Aorta (tissue), 5 donors: ENCODE measurements around the gene CEMIP2. TPM values are rescaled to one million over a fixed set of nuclear protein-coding genes. Genes with fewer than 3 reads are reported as not detected.

ENCODE experiments used
- ATAC-seq: fragments of 200-7000 bp; cut with Tn5 transposase; one replicate; pipeline ENCODE4 v1.9.1; 2022; ENCODE audit warnings: moderate library complexity; ENCODE audit not compliant: low FRiP score
- DNase-seq, 2 donors: peaks; one replicate each; pipeline ENCODE4 v3.0.0-alpha.2; 2020
- H3K27ac ChIP-seq, 2 donors: one replicate each; pipeline ENCODE4 v1.5.1; 2013; ENCODE audit warnings: low read length in 2 of 2, mild to moderate bottlenecking in 2 of 2, moderate library complexity in 2 of 2, control low read depth in 1 of 2, inconsistent platforms in 1 of 2, low read depth in 1 of 2
- H3K27me3 ChIP-seq, 2 donors: one replicate each; pipeline ENCODE4 v1.6.1; 2013; ENCODE audit warnings: control low read depth in 1 of 2, low read length in 1 of 2, mild to moderate bottlenecking in 1 of 2, moderate library complexity in 1 of 2; ENCODE audit not compliant: insufficient read depth in 2 of 2, control insufficient read depth in 1 of 2
- H3K36me3 ChIP-seq, 2 donors: one replicate each; pipeline ENCODE4 v1.6.1; 2013; ENCODE audit warnings: control low read depth in 1 of 2, low read length in 1 of 2, mild to moderate bottlenecking in 1 of 2; ENCODE audit not compliant: insufficient read depth in 2 of 2, control insufficient read depth in 1 of 2
- H3K4me1 ChIP-seq, 2 donors: one replicate each; pipeline ENCODE4 v1.6.1; 2013; ENCODE audit warnings: low read length in 2 of 2, control low read depth in 1 of 2, mild to moderate bottlenecking in 1 of 2, moderate library complexity in 1 of 2; ENCODE audit not compliant: insufficient read depth in 2 of 2, control insufficient read depth in 1 of 2
- H3K4me3 ChIP-seq, 2 donors: one replicate each; pipeline ENCODE4 v1.5.1; 2013; ENCODE audit warnings: low read length in 2 of 2, control low read depth in 1 of 2, mild to moderate bottlenecking in 1 of 2
- H3K9me3 ChIP-seq: one replicate; pipeline ENCODE4 v1.6.1; 2013; ENCODE audit warnings: mild to moderate bottlenecking, low read length; ENCODE audit not compliant: control insufficient read depth
- WGBS, 2 donors: extraction: QIAGEN DNeasy Blood & Tissue Kit; methylation state at CpG; one replicate each; pipeline ENCODE4 v1.1.7; 2013; 5-methylcytosine and 5-hydroxymethylcytosine counted together
- intact Hi-C, 2 donors: fragments of 100-400 bp; cut with DNase I; formaldehyde crosslinking; loops; one replicate each; pipeline versions ENCODE4 v1.14.2 to v1.15.0; 2022
- polyA plus RNA-seq, 2 donors: library from polyadenylated mRNA; stranded (reverse); fragments of 200-250 nt; gene quantifications; one replicate each; pipeline ENCODE4 v1.2.3, GENCODE V29; 2013
- total RNA-seq, 2 donors: library from RNA; stranded (reverse); fragmentation: NEBNext Ultra II Directional; extraction: Animal tissue kit (Norgen Biotek cat#: 25700); gene quantifications; one replicate each; pipeline ENCODE4 v1.2.1, GENCODE V29; 2021
- donor health status: healthy with polysubstance abuse.
- donor health status: Bipolar disorder and iron deficiency.
- donor health status: DM: no; HTN: no; CAD: no.
- donor health status: DM: no; HTN: no; CAD: no.
- donor health status: DM: yes; HTN: yes; CAD: no.

CEMIP2 gene
- total and polyA plus RNA-seq, 4 donors: 5.4 to 122 (median 54.4) TPM

- H3K36me3 ChIP-seq: peaks cover 0 to 2% of the 10 kb centered on the region in 2 donors
- H3K4me3 ChIP-seq: no peak overlapping the region
- 36 to 41% methylated on average over 10 of the region's 10 CpGs for WGBS, 2 donors
- ATAC-seq (no peak), DNase-seq (no peak)
- H3K9me3 ChIP-seq: no peaks in the 10 kb centered on the region
- no peaks in the 10 kb centered on the region for H3K27me3 ChIP-seq
- intact Hi-C loops: loop anchor here in 1 of 2 donors (10.0 kb wide), 1 partner anchor 57 kb away; no protein-coding TSS in a partner anchor
- H3K27ac ChIP-seq: no peak overlapping the region
- no peaks in the 10 kb centered on the region for H3K4me1 ChIP-seq
Observed at GRCh38 chr9:71741926-71742648, 26.2 kb downstream of the CEMIP2 start.

- DNase-seq: no peak
- no peaks in the 10 kb centered on the region for H3K4me1 ChIP-seq
- no peak for ATAC-seq
- 97 to 99% methylated on average over 2 of the region's 2 CpGs for WGBS, 2 donors
- no peak overlapping the region for H3K27ac ChIP-seq
- H3K4me3 ChIP-seq: no peak overlapping the region
- H3K36me3 ChIP-seq: peaks cover 0 to 2% of the 10 kb centered on the region in 2 donors
- H3K9me3 ChIP-seq: no peaks in the 10 kb centered on the region
- H3K27me3 ChIP-seq: no peaks in the 10 kb centered on the region
- intact Hi-C loops: loop anchor here in 1 of 2 donors (10.0 kb wide), 1 partner anchor 55 kb away; no protein-coding TSS in a partner anchor
Observed at GRCh38 chr9:71740199-71740598, 28.1 kb downstream of the CEMIP2 start.

- 54% methylated on average over 2 of the region's 2 CpGs for WGBS, 2 donors
- DNase-seq: no peak
- Histone ChIP-seq H3K9me3 (no peaks in the 10 kb centered on the region), H3K36me3 (no peaks in the 10 kb centered on the region), H3K27me3 (no peaks in the 10 kb centered on the region), H3K4me1 (no peaks in the 10 kb centered on the region), H3K27ac (no peak overlapping the region), H3K4me3 (no peak overlapping the region)
- intact Hi-C loops: no loop called here
- ATAC-seq: no peak
Observed at GRCh38 chr9:71737455-71737854, 30.9 kb downstream of the CEMIP2 start.

- Histone ChIP-seq H3K9me3 (no peaks in the 10 kb centered on the region), H3K27ac (no peak overlapping the region), H3K4me3 (no peak overlapping the region), H3K27me3 (no peaks in the 10 kb centered on the region), H3K36me3 (no peaks in the 10 kb centered on the region), H3K4me1 (no peaks in the 10 kb centered on the region)
- WGBS, 2 donors: 97% methylated on average over 4 of the region's 4 CpGs
- intact Hi-C loops: no loop called here
- ATAC-seq (no peak), DNase-seq (no peak)
Observed at GRCh38 chr9:71736236-71736635, 32.1 kb downstream of the CEMIP2 start.

GRCh38 chr9:71734950-71735349 lies 33.4 kb downstream of the CEMIP2 start:
- no peak overlapping the region for H3K4me3 ChIP-seq
- no peaks in the 10 kb centered on the region for H3K9me3 ChIP-seq
- peaks cover 0 to 2% of the 10 kb centered on the region in 2 donors for H3K36me3 ChIP-seq
- WGBS, 2 donors: 87 to 92% methylated on average over 4 of the region's 4 CpGs
- DNase-seq (no peak), ATAC-seq (no peak)
- H3K27ac ChIP-seq: no peak overlapping the region
- intact Hi-C loops: no loop called here
- H3K27me3 ChIP-seq: no peaks in the 10 kb centered on the region
- no peaks in the 10 kb centered on the region for H3K4me1 ChIP-seq

GRCh38 chr9:71733176-71733575 lies 35.1 kb downstream of the CEMIP2 start:
- no peak for DNase-seq
- intact Hi-C loops: no loop called here
- Histone ChIP-seq H3K9me3 (no peaks in the 10 kb centered on the region), H3K27ac (no peak overlapping the region), H3K4me3 (no peak overlapping the region), H3K36me3 (peaks cover 0 to 2% of the 10 kb centered on the region in 2 donors), H3K4me1 (no peaks in the 10 kb centered on the region), H3K27me3 (no peaks in the 10 kb centered on the region)
- 44 to 97% methylated on average over 1 of the region's 1 CpG for WGBS, 2 donors
- no peak for ATAC-seq

- Histone ChIP-seq H3K4me1 (no peaks in the 10 kb centered on the region), H3K27me3 (no peaks in the 10 kb centered on the region), H3K9me3 (no peaks in the 10 kb centered on the region), H3K36me3 (peaks cover 0 to 2% of the 10 kb centered on the region in 2 donors), H3K4me3 (no peak overlapping the region), H3K27ac (no peak overlapping the region)
- DNase-seq (no peak), ATAC-seq (no peak)
- intact Hi-C loops: no loop called here
- 89% methylated on average over 6 of the region's 6 CpGs for WGBS, 2 donors
Observed at GRCh38 chr9:71729816-71730526, 38.3 kb downstream of the CEMIP2 start.

GRCh38 chr9:71726723-71727122 lies 41.6 kb downstream of the CEMIP2 start:
- Histone ChIP-seq H3K4me3 (no peak overlapping the region), H3K27me3 (no peaks in the 10 kb centered on the region), H3K4me1 (no peaks in the 10 kb centered on the region), H3K36me3 (peaks cover 0 to 2% of the 10 kb centered on the region in 2 donors), H3K27ac (no peak overlapping the region), H3K9me3 (no peaks in the 10 kb centered on the region)
- DNase-seq: no peak
- no peak for ATAC-seq
- WGBS, 2 donors: 75 to 80% methylated on average over 3 of the region's 3 CpGs
- intact Hi-C loops: no loop called here
